Right lobe of liver (tissue), 6 donors: ENCODE data around the gene TRIO. TPM values are rescaled to one million over a fixed set of nuclear protein-coding genes. Genes with fewer than 3 reads are reported as not detected.

Experiments
- ATAC-seq, 4 donors: fragments of 200-7000 bp; cut with Tn5 transposase; one replicate each; pipeline ENCODE4 v1.9.1; 2020; ENCODE audit warnings: mild to moderate bottlenecking in 4 of 4, moderate library complexity in 4 of 4
- DNase-seq, 3 donors: peaks; one replicate each; pipeline ENCODE4 v3.0.0-alpha.2; 2020
- H3K27ac ChIP-seq, 3 donors: fragments of 200-600 bp; one replicate each; pipeline ENCODE4 v1.8.0; 2022
- H3K27me3 ChIP-seq, 2 donors: fragments of 200-600 bp; one replicate each; pipeline ENCODE4 v1.8.0; 2022
- H3K36me3 ChIP-seq, 4 donors: fragments of 200-600 bp; sonication (generic) in 1 of 4; one replicate each; pipeline versions ENCODE4 v1.5.1 to v1.8.0; 2017 to 2022; ENCODE audit warnings: control low read depth in 1 of 4
- H3K4me1 ChIP-seq, 4 donors: fragments of 200-600 bp; sonication (generic) in 1 of 4; one replicate each; pipeline versions ENCODE4 v1.5.1 to v1.8.0; 2017 to 2022; ENCODE audit warnings: control low read depth in 1 of 4
- H3K4me3 ChIP-seq, 3 donors: fragments of 200-600 bp; one replicate each; pipeline ENCODE4 v1.8.0; 2022
- H3K9me3 ChIP-seq, 4 donors: fragments of 200-600 bp; sonication (generic) in 1 of 4; one replicate each; pipeline versions ENCODE4 v1.5.1 to v1.8.0; 2017 to 2022; ENCODE audit warnings: control low read depth in 1 of 4
- CTCF ChIP-seq, 4 donors: fragments of 200-600 bp in 3 of 4; fragments of 450-650 bp in 1 of 4; IDR thresholded peaks; one replicate each; pipeline versions ENCODE4 v1.5.1 to v1.8.0; 2016 to 2022; ENCODE audit warnings: antibody characterized with exemption in 4 of 4, mild to moderate bottlenecking in 2 of 4
- POLR2A ChIP-seq: fragments of 450-650 bp; IDR thresholded peaks from one replicate; pipeline ENCODE4 v1.6.1; 2017; ENCODE audit warnings: antibody characterized with exemption, mild to moderate bottlenecking
- WGBS: methylation state at CpG from one replicate; pipeline ENCODE4 v1.1.6; 2018; ENCODE audit warnings: low coverage, low lambda C conversion rate; ENCODE audit not compliant: insufficient coverage; ENCODE audit errors: missing lambda C conversion rate; 5-methylcytosine and 5-hydroxymethylcytosine counted together
- intact Hi-C, 2 donors: fragments of 100-400 bp; cut with DNase I; formaldehyde crosslinking; loops; one replicate each; pipeline versions ENCODE4 v1.11.2 to v1.14.1; 2022
- total RNA-seq, 6 experiments: library from RNA; depleted of rRNA in 2 of 6; stranded (reverse); fragments of >200 nt in 2 of 6; fragmentation: NEBNext Ultra II Directional in 3 of 6; extraction: Animal tissue kit (Norgen Biotek cat#: 25700) in 3 of 6; gene quantifications; one replicate each; pipeline versions ENCODE4 v1.1.0 to v1.2.4, GENCODE V29; 2016 to 2023
- donor health status: DM: no; HTN: yes; CAD: no.
- donor health status: DM: no; HTN: no; CAD: no.
- donor health status: DM: no; HTN: no; CAD: no.
- donor health status: DM: no; HTN: yes; CAD: no.
- donor health status: DM: no; HTN: yes; CAD: no.

TRIO gene
- total RNA-seq, 6 experiments from 2014 or later, result 34.7 to 63.5 (median 50.2) TPM

GRCh38 chr5:14133394-14133793, 9.7 kb upstream of the TRIO start:
- H3K9me3 ChIP-seq, result no peaks in the 10 kb centered on the region
- H3K4me1 ChIP-seq, result no peaks in the 10 kb centered on the region
- no peaks in the 10 kb centered on the region for H3K27me3 ChIP-seq
- H3K4me3 ChIP-seq, result no peak overlapping the region
- 48% methylated on average over 2 of the region's 2 CpGs for WGBS
- no peak for ATAC-seq
- TF ChIP-seq POLR2A, result no peak
- no peak for TF ChIP-seq CTCF (IDR thresholded peaks at IDR 0.05)
- DNase-seq, result no peak
- no peak overlapping the region for H3K27ac ChIP-seq
- H3K36me3 ChIP-seq, result no peaks in the 10 kb centered on the region
- intact Hi-C loops, result no loop called here

- no peak overlapping the region for H3K4me3 ChIP-seq
- no peak for ATAC-seq
- no peaks in the 10 kb centered on the region for H3K27me3 ChIP-seq
- TF ChIP-seq POLR2A, result no peak
- no peak for TF ChIP-seq CTCF (IDR thresholded peaks at IDR 0.05)
- intact Hi-C loops, result no loop called here
- 57% methylated on average over 1 of the region's 1 CpG for WGBS
- H3K36me3 ChIP-seq, result no peaks in the 10 kb centered on the region
- no peaks in the 10 kb centered on the region for H3K9me3 ChIP-seq
- H3K27ac ChIP-seq, result no peak overlapping the region
- DNase-seq, result no peak
- no peaks in the 10 kb centered on the region for H3K4me1 ChIP-seq
Measured at GRCh38 chr5:14134083-14134482, 9.1 kb upstream of the TRIO start.

GRCh38 chr5:14134771-14135170, 8.4 kb upstream of the TRIO start:
- WGBS, result no CpG with 5 or more reads among the region's 2 CpGs
- Histone ChIP-seq H3K4me1 (no peaks in the 10 kb centered on the region), H3K27me3 (no peaks in the 10 kb centered on the region), H3K9me3 (no peaks in the 10 kb centered on the region), H3K27ac (no peak overlapping the region), H3K36me3 (no peaks in the 10 kb centered on the region), H3K4me3 (no peak overlapping the region)
- TF ChIP-seq CTCF (IDR thresholded peaks at IDR 0.05) (no peak), POLR2A (no peak)
- no peak for ATAC-seq
- DNase-seq, result no peak
- intact Hi-C loops, result no loop called here

- WGBS, result no CpG with 5 or more reads among the region's 1 CpG
- no peaks in the 10 kb centered on the region for H3K4me1 ChIP-seq
- H3K27ac ChIP-seq, result no peak overlapping the region
- no peaks in the 10 kb centered on the region for H3K9me3 ChIP-seq
- intact Hi-C loops, result no loop called here
- DNase-seq, result no peak
- ATAC-seq, result no peak
- no peak overlapping the region for H3K4me3 ChIP-seq
- no peak for TF ChIP-seq CTCF (IDR thresholded peaks at IDR 0.05)
- TF ChIP-seq POLR2A, result no peak
- H3K27me3 ChIP-seq, result no peaks in the 10 kb centered on the region
- H3K36me3 ChIP-seq, result no peaks in the 10 kb centered on the region
Measured at GRCh38 chr5:14135621-14136020, 7.5 kb upstream of the TRIO start.

GRCh38 chr5:14136228-14136627, 6.9 kb upstream of the TRIO start:
- no peak for TF ChIP-seq POLR2A
- TF ChIP-seq CTCF (IDR thresholded peaks at IDR 0.05), result no peak
- H3K36me3 ChIP-seq, result no peaks in the 10 kb centered on the region
- H3K9me3 ChIP-seq, result no peaks in the 10 kb centered on the region
- H3K27ac ChIP-seq, result no peak overlapping the region
- H3K27me3 ChIP-seq, result no peaks in the 10 kb centered on the region
- H3K4me3 ChIP-seq, result no peak overlapping the region
- intact Hi-C loops, result no loop called here
- ATAC-seq (no peak), DNase-seq (no peak)
- 67% methylated on average over 2 of the region's 2 CpGs for WGBS
- H3K4me1 ChIP-seq, result no peaks in the 10 kb centered on the region
